HUES6 (cell line): Measurements from ENCODE around the gene LRRC74A.
A peak's percentile ranks its signal among the peaks of the same experiment; 100 is the strongest.
"Not testable (repeated sequence)": the region's sequence is repeated elsewhere in the genome, so short reads cannot be mapped to it uniquely, and the experiment has no call there.

ENCODE experiments used
- H3K27ac ChIP-seq: 2 replicates; pipeline ENCODE4 v1.7.0; 2013; ENCODE audit warnings: low read depth, mild to moderate bottlenecking, low read length, inconsistent platforms
- H3K27me3 ChIP-seq: 2 replicates; pipeline ENCODE4 v1.6.1; 2013; ENCODE audit warnings: low read length; ENCODE audit not compliant: control insufficient read depth, insufficient read depth
- H3K36me3 ChIP-seq: 2 replicates; pipeline ENCODE4 v1.6.1; 2013; ENCODE audit warnings: low read length; ENCODE audit not compliant: control insufficient read depth, insufficient read depth
- H3K4me1 ChIP-seq: 2 replicates; pipeline ENCODE4 v1.6.1; 2013; ENCODE audit warnings: low read length; ENCODE audit not compliant: control insufficient read depth, insufficient read depth
- H3K4me3 ChIP-seq: 2 replicates; pipeline ENCODE4 v1.5.1; 2013; ENCODE audit warnings: low read depth, low read length
- H3K9ac ChIP-seq: one replicate; pipeline ENCODE4 v1.6.1; 2013; ENCODE audit warnings: mild to moderate bottlenecking, low read length
- H3K9me3 ChIP-seq: 2 replicates; pipeline ENCODE4 v1.6.1; 2013; ENCODE audit warnings: low read depth, low read length; ENCODE audit not compliant: control insufficient read depth, insufficient read depth

LRRC74A gene

DNA sequence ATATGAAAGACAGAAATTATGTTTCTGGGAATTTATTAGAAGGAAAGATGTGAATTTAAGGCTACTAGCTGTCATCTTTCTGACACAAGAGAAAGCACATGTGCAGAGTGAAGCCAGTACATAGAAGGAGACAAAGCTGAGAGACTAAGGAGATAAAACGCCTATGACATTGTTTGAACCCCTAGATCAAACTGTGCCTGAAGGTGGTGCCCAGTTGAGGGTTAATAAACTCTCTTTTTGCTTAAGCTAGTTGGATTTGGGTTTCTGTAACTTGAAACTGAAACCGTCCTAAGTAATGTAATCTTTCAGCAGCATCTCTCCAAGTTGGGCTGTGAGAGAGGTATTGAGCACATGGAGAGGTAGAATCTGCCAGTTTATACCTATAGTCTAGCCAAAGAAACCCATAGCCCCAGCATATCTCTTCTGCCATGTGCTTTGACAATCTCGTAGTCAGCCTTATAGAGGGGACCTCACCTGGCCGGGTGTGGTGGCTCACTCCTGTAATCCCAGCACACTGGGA, 84.2 kb downstream of the LRRC74A start:
- H3K36me3 ChIP-seq = no peaks in the 10 kb centered on the region
- no peaks in the 10 kb centered on the region for H3K9me3 ChIP-seq
- no peaks in the 10 kb centered on the region for H3K27me3 ChIP-seq
- H3K4me3 ChIP-seq = no peak overlapping the region
- H3K9ac ChIP-seq = no peak overlapping the region
- H3K4me1 ChIP-seq = peaks cover 11% of the 10 kb centered on the region
- no peak overlapping the region for H3K27ac ChIP-seq

DNA sequence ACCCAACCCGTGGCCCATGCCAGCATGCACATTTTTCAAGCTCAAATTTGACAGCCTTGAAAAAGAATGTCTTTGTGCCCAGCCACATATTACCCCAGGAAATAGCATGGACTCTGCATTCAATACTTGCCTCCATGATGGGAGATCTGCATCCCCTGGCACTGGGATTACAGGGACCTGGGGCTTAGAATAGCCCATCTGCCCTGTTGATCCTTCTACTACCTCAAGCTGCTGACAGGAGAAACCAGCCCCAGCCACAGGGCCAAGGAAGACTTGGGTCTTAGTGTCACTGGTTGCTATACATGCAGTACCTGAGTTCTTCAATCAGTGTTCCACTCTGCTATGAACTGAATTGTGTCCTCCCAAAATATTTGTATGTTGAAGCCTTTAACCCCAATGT, 85.3 kb downstream of the LRRC74A start:
- Histone ChIP-seq H3K9me3 (no peaks in the 10 kb centered on the region), H3K27ac (no peak overlapping the region), H3K36me3 (no peaks in the 10 kb centered on the region), H3K4me1 (peaks cover 11% of the 10 kb centered on the region), H3K9ac (no peak overlapping the region), H3K4me3 (no peak overlapping the region), H3K27me3 (no peaks in the 10 kb centered on the region)

DNA sequence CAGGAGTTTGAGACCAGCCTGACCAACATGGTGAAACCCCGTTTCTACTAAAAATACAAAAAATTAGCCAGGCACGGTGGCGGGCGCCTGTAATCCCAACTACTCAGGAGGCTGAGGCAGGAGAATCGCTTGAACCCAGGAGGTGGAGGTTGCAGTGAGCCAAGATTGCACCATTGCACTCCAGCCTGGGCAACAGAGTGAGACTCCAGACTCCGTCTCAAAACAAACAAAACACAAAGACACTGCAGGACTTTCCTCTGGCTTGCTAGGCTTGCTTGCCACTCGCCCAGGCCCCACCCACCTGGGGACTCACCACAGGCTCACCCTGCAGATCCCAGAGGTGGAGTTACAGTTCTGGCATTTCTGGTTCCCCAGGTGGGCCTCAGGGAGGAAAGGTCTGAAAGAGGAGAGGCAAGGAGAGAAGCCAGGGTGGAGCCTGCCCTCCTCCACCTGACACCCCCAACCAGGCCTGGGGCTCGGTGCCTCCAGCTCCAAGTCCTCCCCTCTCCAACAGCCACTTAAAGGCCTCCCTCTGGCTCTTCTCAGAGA, 88.4 kb downstream of the LRRC74A start:
- H3K9ac ChIP-seq, H3K27ac ChIP-seq: not testable (repeated sequence)

DNA sequence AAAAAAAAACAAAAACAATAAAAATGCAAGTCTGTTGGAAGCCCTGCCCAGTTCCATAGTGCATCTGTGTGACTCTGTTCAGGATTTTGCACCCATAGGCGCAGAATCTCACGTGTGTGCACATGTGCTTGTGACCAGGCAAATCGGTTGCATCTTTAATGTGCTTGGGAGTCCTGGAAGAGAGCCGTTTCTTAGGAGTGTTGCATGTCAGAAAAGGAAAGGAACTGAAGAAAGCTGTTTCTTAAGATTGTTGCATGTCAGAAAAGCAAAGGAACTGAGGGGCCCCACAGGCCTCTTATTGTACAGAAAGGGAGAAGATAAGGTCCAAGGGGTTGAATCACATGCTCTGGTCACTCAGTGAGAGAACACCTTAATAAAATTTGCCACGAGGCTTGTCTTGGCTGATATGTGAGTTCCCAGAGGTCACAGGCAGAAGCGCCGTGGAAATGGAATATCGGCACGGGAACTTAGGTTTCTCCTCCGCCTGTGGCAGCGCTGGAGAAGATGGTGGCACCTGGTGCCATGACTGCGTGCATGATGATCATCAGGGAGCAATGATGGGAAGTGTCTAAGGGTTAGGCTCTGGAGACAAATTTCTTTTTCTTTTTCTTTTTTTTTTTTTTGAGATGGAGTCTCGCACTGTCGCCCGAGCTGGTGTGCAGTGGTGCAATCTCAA, 90.0 kb downstream of the LRRC74A start:
- H3K27ac ChIP-seq = no peak overlapping the region
- no peak overlapping the region for H3K9ac ChIP-seq
- H3K36me3 ChIP-seq = no peaks in the 10 kb centered on the region
- H3K4me1 ChIP-seq = peaks cover 52% of the 10 kb centered on the region
- no peak overlapping the region for H3K4me3 ChIP-seq
- H3K27me3 ChIP-seq = no peaks in the 10 kb centered on the region
- no peaks in the 10 kb centered on the region for H3K9me3 ChIP-seq

More for the DNA sequence above, 88.4 kb downstream of the LRRC74A start:
- H3K4me1 ChIP-seq = peaks cover 37% of the 10 kb centered on the region
- H3K4me3 ChIP-seq, H3K36me3 ChIP-seq, H3K9me3 ChIP-seq, H3K27me3 ChIP-seq: not testable (repeated sequence)

DNA sequence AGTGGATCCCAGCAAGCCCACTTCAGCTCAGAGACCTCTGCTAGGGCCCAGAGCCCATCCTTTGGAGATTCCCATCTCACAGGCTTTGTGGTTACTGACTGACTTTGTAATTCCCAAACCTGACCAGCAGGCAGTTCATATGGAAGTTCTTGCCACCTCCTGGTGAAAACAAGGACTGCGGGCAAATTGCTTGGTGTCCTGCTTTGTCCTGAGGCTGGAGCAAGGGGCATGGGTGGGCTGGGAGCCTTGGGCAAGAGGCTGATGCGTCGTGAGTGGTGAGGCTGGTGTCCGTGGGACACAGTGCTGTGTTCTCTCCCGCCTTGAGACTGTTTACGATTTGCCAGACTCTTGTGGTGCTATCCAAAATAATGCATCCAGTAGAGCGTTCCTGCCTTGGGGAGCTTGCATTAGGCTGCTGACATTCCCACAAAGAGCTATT, 91.0 kb downstream of the LRRC74A start:
- Histone ChIP-seq H3K9me3 (no peaks in the 10 kb centered on the region), H3K4me3 (no peak overlapping the region), H3K36me3 (no peaks in the 10 kb centered on the region), H3K9ac (no peak overlapping the region), H3K27ac (no peak overlapping the region), H3K4me1 (peaks cover 56% of the 10 kb centered on the region), H3K27me3 (no peaks in the 10 kb centered on the region)

DNA sequence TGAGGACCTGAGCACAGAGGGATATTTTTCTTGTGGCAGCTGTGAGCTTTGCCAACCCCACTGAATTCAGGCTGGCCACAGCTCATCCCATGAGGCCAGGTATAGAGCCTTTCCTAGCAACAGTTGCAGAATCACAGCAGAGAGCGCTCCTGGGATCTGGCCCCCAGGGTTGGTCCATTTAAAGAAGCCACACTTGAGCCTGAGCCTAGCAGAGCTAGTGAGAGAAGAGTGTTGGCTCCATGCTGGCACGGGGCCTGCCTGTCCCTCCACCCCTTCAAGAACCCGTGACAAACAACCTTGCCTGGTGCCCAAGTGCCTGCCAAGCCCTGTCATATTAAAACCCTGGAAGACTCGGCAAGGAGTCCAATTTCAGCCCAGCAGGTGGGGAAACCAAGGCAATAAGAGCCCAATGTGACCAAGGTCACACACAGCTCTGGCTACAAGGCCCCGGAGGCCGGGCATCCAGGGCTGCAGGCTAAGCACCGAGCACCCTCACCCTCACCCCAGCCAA, 91.6 kb downstream of the LRRC74A start:
- no peaks in the 10 kb centered on the region for H3K36me3 ChIP-seq
- no peak overlapping the region for H3K4me3 ChIP-seq
- H3K27ac ChIP-seq = peak overlapping the region; percentile 81; the same call in 1 of the 2 replicates
- H3K4me1 ChIP-seq = peaks cover 62% of the 10 kb centered on the region
- H3K27me3 ChIP-seq = no peaks in the 10 kb centered on the region
- H3K9ac ChIP-seq = no peak overlapping the region
- no peaks in the 10 kb centered on the region for H3K9me3 ChIP-seq

DNA sequence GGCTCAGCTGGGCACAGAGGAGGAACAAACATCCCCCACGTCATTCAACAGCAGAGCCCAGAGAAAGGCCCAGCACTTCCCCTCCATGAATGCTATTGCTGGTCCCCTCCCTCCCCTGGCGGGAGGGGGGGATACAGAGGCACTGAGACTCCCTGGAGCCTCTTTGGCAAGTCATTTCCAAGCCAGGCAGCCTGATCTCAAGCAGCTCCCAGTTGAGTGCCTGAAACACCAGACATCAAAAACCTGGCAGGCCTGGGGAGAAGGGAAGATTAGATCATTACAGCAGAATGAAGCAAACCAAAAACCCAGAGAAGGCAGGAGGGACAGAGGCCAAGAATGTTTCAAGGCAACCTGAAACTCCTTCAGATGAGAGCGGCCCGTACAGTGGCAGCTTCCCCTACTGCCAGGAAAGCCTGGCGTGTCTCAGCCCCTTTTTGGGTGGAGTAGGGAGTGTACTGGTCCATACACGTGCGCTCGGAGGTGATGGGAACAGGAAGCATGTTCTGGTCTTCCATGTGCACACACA, 92.1 kb downstream of the LRRC74A start:
- Histone ChIP-seq H3K4me1 (peaks cover 65% of the 10 kb centered on the region), H3K36me3 (no peaks in the 10 kb centered on the region), H3K9me3 (no peaks in the 10 kb centered on the region), H3K4me3 (no peak overlapping the region), H3K27me3 (no peaks in the 10 kb centered on the region), H3K9ac (peak overlapping the region; percentile 63), H3K27ac (peak overlapping the region; percentile 81; the same call in 1 of the 2 replicates)

DNA sequence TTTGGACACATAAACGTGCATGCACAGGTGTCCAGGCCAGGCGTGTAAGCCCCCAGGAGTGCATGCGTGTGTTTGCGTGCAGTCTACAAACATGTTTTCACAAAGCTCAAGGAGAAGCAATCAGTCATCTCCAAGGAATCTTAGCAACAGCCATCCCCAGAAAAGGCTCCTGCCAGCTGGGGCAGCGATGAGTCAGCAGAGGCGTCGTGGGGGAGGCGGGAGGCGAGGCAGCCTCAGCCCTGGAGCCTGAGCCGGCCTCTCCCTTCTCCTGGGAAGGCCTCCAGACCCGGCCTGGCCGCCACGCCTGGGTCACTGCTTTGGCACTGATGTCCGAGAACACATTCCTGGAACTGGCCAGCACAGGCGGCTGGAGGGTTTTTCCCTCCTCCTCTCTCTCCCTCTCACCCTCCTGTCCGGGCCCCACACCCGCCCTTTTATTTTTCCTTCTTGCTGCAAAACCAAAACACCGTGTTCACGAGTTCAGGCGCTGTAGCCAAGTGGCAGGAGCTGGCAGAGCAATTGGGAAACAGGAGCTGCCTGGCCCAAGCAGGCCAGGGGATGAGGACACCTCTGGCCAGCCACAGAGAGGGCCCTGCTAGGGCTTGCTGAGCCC, 92.7 kb downstream of the LRRC74A start:
- H3K36me3 ChIP-seq = no peaks in the 10 kb centered on the region
- H3K27ac ChIP-seq = peak overlapping the region; percentile 81
- H3K9ac ChIP-seq = peak overlapping the region; percentile 63
- H3K4me1 ChIP-seq = peaks cover 66% of the 10 kb centered on the region
- H3K27me3 ChIP-seq = no peaks in the 10 kb centered on the region
- H3K9me3 ChIP-seq = no peaks in the 10 kb centered on the region
- no peak overlapping the region for H3K4me3 ChIP-seq
